PC-3 (cell line): ENCODE measurements around the gene WDFY1. TPM values are rescaled to one million over a fixed set of nuclear protein-coding genes. Genes with fewer than 3 reads are reported as not detected.

Source experiments
- ATAC-seq: fragments of 200-7000 bp; cut with Tn5 transposase; 2 replicates; pipeline ENCODE4 v1.9.1; 2020; ENCODE audit warnings: mild to moderate bottlenecking, moderate library complexity
- BruUV-seq: library from RNA; stranded (reverse); fragments of 400-500 nt; replicated peaks from 2 replicates; lab custom pipeline; 2021; lab: Mats Ljungman, UMichigan
- CTCF ChIA-PET: fragments of 300-600 bp; sonication (Branson Sonifier 250); formaldehyde crosslinking; loops from one replicate; lab custom pipeline; 2022; ENCODE audit warnings: antibody characterized with exemption; lab: Charles Lee
- POLR2A ChIA-PET: fragments of 300-600 bp; sonication (Branson Sonifier 250); formaldehyde crosslinking; loops from one replicate; lab custom pipeline; 2022; ENCODE audit warnings: antibody characterized with exemption; ENCODE audit not compliant: unreplicated experiment; lab: Charles Lee
- DNase-seq: peaks from one replicate; pipeline ENCODE4 v3.0.0-alpha.2; 2015
- H2AFZ ChIP-seq: fragments of 300-600 bp; sonication (generic); 2 replicates; pipeline ENCODE4 v1.6.0; 2016; ENCODE audit warnings: antibody characterized with exemption, low read length
- H3F3A ChIP-seq: fragments of 300-600 bp; sonication (generic); one replicate; pipeline ENCODE4 v1.6.0; 2017; ENCODE audit warnings: antibody characterized with exemption, low read length, control low read depth, mild to moderate bottlenecking; ENCODE audit not compliant: unreplicated experiment
- H3K27ac ChIP-seq: fragments of 300-600 bp; sonication (generic); 2 replicates; pipeline ENCODE4 v1.5.1; 2016; ENCODE audit warnings: mild to moderate bottlenecking, low read length
- H3K27me3 ChIP-seq: fragments of 300-600 bp; sonication (generic); 2 replicates; pipeline ENCODE4 v1.6.1; 2016; ENCODE audit warnings: low read length, mixed read lengths
- H3K36me3 ChIP-seq: fragments of 300-600 bp; sonication (generic); 2 replicates; pipeline ENCODE4 v1.6.1; 2016; ENCODE audit warnings: low read depth, mixed run types, low read length, mixed read lengths
- H3K4me1 ChIP-seq: fragments of 300-600 bp; sonication (generic); 2 replicates; pipeline ENCODE4 v1.5.1; 2016; ENCODE audit warnings: low read length; ENCODE audit not compliant: insufficient read depth
- H3K4me2 ChIP-seq: fragments of 300-600 bp; sonication (generic); 2 replicates; pipeline ENCODE4 v1.6.0; 2016; ENCODE audit warnings: low read length
- H3K4me3 ChIP-seq: fragments of 300-600 bp; sonication (generic); 2 replicates; pipeline ENCODE4 v1.5.1; 2016; ENCODE audit warnings: mild to moderate bottlenecking, low read length, mixed read lengths
- H3K79me2 ChIP-seq: fragments of 300-600 bp; sonication (generic); 2 replicates; pipeline ENCODE4 v1.6.1; 2017; ENCODE audit warnings: low read length, mixed read lengths
- H3K9ac ChIP-seq: fragments of 300-600 bp; sonication (generic); 2 replicates; pipeline ENCODE4 v1.6.0; 2016; ENCODE audit warnings: mild to moderate bottlenecking, low read length
- H3K9me2 ChIP-seq: fragments of 300-600 bp; sonication (generic); replicated peaks from 2 replicates; pipeline ENCODE4 v1.6.1; 2016; ENCODE audit warnings: mixed run types, low read length, mixed read lengths
- H3K9me3 ChIP-seq: fragments of 300-600 bp; sonication (generic); 2 replicates; pipeline ENCODE4 v1.6.1; 2016; ENCODE audit warnings: low read length, mixed read lengths
- H4K20me1 ChIP-seq: fragments of 300-600 bp; sonication (generic); 2 replicates; pipeline ENCODE4 v1.6.1; 2016; ENCODE audit warnings: low read length, mixed read lengths
- EZH2 ChIP-seq: fragments of 300-600 bp; sonication (generic); IDR thresholded peaks from one replicate; pipeline ENCODE4 v1.6.1; 2017; ENCODE audit warnings: antibody characterized with exemption, mild to moderate bottlenecking, low read length; ENCODE audit not compliant: unreplicated experiment
- EZH2phosphoT487 ChIP-seq: fragments of 300-600 bp; sonication (generic); IDR thresholded peaks from 2 replicates; pipeline ENCODE4 v1.6.1; 2018; ENCODE audit warnings: mild to moderate bottlenecking, antibody characterized with exemption, low read length, borderline replicate concordance
- intact Hi-C: fragments of 100-400 bp; cut with micrococcal nuclease; formaldehyde crosslinking; loops from 2 replicates; pipeline ENCODE4 v1.9.0; 2023
- total RNA-seq: library from RNA; depleted of rRNA; stranded (reverse); fragments of >200 nt; gene quantifications from 2 replicates; pipeline ENCODE4 v1.2.3, GENCODE V29; 2014
- TF ChIP-seq, protein P1 (sequence below): fragments of 300-600 bp; sonication (generic); conservative IDR thresholded peaks from 2 replicates; pipeline ENCODE4 v1.5.1; 2017; ENCODE audit warnings: antibody characterized with exemption, low read depth, mild to moderate bottlenecking, low read length

WDFY1 gene
- total RNA-seq, 1 experiment from 2014 or later: 47.7 TPM

- Histone ChIP-seq H3K9me3 (no peaks in the 10 kb centered on the region), H4K20me1 (no peaks in the 10 kb centered on the region), H3K9ac (0 out of 2 replicates have a peak overlapping the region, but pooled peaks have one; percentile 9), H3K9me2 (no peaks in the 10 kb centered on the region), H3K27ac (peak overlapping the region; percentile 59), H3K4me3 (no peak overlapping the region), H3K27me3 (no peaks in the 10 kb centered on the region), H3K36me3 (peaks cover 4% of the 10 kb centered on the region; the same call in 1 of the 2 replicates), H3K4me2 (0 out of 2 replicates have a peak overlapping the region, but pooled peaks have one; percentile 15), H2AFZ (no peak overlapping the region), H3K4me1 (peaks cover 61% of the 10 kb centered on the region), H3K79me2 (no peaks in the 10 kb centered on the region), H3F3A (peaks cover 4% of the 10 kb centered on the region)
- BruUV-seq: no TSS peak
- ChIA-PET POLR2A (no interaction called here), CTCF (no interaction called here)
- intact Hi-C loops: no loop called here
- DNase-seq (no peak), ATAC-seq (no peak)
- TF ChIP-seq EZH2 (no peak), EZH2phosphoT487 (no peak)
- TF ChIP-seq, protein P1, sequence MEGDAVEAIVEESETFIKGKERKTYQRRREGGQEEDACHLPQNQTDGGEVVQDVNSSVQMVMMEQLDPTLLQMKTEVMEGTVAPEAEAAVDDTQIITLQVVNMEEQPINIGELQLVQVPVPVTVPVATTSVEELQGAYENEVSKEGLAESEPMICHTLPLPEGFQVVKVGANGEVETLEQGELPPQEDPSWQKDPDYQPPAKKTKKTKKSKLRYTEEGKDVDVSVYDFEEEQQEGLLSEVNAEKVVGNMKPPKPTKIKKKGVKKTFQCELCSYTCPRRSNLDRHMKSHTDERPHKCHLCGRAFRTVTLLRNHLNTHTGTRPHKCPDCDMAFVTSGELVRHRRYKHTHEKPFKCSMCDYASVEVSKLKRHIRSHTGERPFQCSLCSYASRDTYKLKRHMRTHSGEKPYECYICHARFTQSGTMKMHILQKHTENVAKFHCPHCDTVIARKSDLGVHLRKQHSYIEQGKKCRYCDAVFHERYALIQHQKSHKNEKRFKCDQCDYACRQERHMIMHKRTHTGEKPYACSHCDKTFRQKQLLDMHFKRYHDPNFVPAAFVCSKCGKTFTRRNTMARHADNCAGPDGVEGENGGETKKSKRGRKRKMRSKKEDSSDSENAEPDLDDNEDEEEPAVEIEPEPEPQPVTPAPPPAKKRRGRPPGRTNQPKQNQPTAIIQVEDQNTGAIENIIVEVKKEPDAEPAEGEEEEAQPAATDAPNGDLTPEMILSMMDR: no peak
Observed at GRCh38 chr2:223856021-223856420, 89.1 kb downstream of the WDFY1 start.

DNA sequence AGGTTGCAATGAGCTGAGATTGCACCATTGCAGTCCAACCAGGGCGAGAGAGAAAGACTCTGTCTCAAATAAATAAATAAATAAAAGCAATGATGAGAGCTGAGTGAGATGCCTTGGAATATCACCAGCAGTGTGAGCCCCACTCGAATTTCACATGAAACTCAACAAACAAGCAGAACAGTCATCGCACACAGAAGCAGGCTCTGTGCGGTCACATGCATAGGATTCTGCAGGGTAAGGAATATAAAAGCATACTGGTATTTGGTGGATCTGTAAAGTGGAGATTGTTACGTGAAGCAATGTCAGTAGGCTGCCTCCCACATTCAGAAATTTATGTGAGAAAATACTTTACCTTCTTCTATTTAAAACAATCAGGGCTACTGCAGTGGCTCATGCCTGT, 89.7 kb downstream of the WDFY1 start:
- Histone ChIP-seq H3K36me3 (peaks cover 4% of the 10 kb centered on the region; the same call in 1 of the 2 replicates), H2AFZ (no peak overlapping the region), H3K79me2 (no peaks in the 10 kb centered on the region), H3F3A (peaks cover under 1% of the 10 kb centered on the region), H3K4me3 (no peak overlapping the region), H3K4me1 (peaks cover 55% of the 10 kb centered on the region), H3K27me3 (no peaks in the 10 kb centered on the region), H3K9ac (0 out of 2 replicates have a peak overlapping the region, but pooled peaks have one; percentile 9), H3K4me2 (0 out of 2 replicates have a peak overlapping the region, but pooled peaks have one; percentile 15), H4K20me1 (no peaks in the 10 kb centered on the region), H3K27ac (peak overlapping the region; percentile 59), H3K9me2 (no peaks in the 10 kb centered on the region), H3K9me3 (no peaks in the 10 kb centered on the region)
- CTCF ChIA-PET: no interaction called here
- no TSS peak for BruUV-seq
- TF ChIP-seq, protein P1: no peak
- TF ChIP-seq EZH2 (no peak), EZH2phosphoT487 (no peak)
- peak; percentile 62 for ATAC-seq
- peak; percentile 79 for DNase-seq
- POLR2A ChIA-PET: no interaction called here
- intact Hi-C loops: no loop called here

- Histone ChIP-seq H3K27ac (peak overlapping the region; percentile 59), H2AFZ (no peak overlapping the region), H3K9me2 (no peaks in the 10 kb centered on the region), H3F3A (no peaks in the 10 kb centered on the region), H3K79me2 (no peaks in the 10 kb centered on the region), H3K9ac (no peak overlapping the region), H3K4me1 (peaks cover 50% of the 10 kb centered on the region), H3K9me3 (no peaks in the 10 kb centered on the region), H4K20me1 (no peaks in the 10 kb centered on the region), H3K4me2 (no peak overlapping the region), H3K4me3 (no peak overlapping the region), H3K27me3 (no peaks in the 10 kb centered on the region), H3K36me3 (peaks cover 8% of the 10 kb centered on the region; the same call in 1 of the 2 replicates)
- TF ChIP-seq, protein P1: no peak
- TF ChIP-seq EZH2 (no peak), EZH2phosphoT487 (no peak)
- ChIA-PET CTCF (no interaction called here), POLR2A (no interaction called here)
- intact Hi-C loops: no loop called here
- no peak for DNase-seq
- no peak for ATAC-seq
- no TSS peak for BruUV-seq
Observed at GRCh38 chr2:223854741-223855140, 90.4 kb downstream of the WDFY1 start.
